Renal pelvis (tissue), 4 donors: ENCODE data around the gene WDR86. TPM values are rescaled to one million over a fixed set of nuclear protein-coding genes. Genes with fewer than 3 reads are reported as not detected.
A peak's percentile ranks its signal among the peaks of the same experiment; 100 is the strongest.

Source experiments
- DNase-seq: peaks from one replicate; pipeline ENCODE4 v3.0.0-alpha.2; 2013
- polyA plus RNA-seq, 3 donors: library from polyadenylated mRNA; unstranded; fragments of 120-200 nt; gene quantifications; one replicate each; pipeline ENCODE4 v1.2.1, GENCODE V29; 2013; ENCODE audit not compliant: insufficient read length in 3 of 3

Gene WDR86
- polyA plus RNA-seq, 3 donors, result 34.9 to 49.6 (median 49.5) TPM

- no peak for DNase-seq
These were observed 19.9 kb upstream of the WDR86 start for GRCh38 chr7:151429560-151430331.

GRCh38 chr7:151429237-151429559 is 19.4 kb upstream of the WDR86 start:
- no peak for DNase-seq

- peak; percentile 93 for DNase-seq
These were observed 18.8 kb upstream of the WDR86 start for GRCh38 chr7:151428378-151429236.

- no peak for DNase-seq
These were observed 18.0 kb upstream of the WDR86 start for GRCh38 chr7:151427705-151428377.

DNA sequence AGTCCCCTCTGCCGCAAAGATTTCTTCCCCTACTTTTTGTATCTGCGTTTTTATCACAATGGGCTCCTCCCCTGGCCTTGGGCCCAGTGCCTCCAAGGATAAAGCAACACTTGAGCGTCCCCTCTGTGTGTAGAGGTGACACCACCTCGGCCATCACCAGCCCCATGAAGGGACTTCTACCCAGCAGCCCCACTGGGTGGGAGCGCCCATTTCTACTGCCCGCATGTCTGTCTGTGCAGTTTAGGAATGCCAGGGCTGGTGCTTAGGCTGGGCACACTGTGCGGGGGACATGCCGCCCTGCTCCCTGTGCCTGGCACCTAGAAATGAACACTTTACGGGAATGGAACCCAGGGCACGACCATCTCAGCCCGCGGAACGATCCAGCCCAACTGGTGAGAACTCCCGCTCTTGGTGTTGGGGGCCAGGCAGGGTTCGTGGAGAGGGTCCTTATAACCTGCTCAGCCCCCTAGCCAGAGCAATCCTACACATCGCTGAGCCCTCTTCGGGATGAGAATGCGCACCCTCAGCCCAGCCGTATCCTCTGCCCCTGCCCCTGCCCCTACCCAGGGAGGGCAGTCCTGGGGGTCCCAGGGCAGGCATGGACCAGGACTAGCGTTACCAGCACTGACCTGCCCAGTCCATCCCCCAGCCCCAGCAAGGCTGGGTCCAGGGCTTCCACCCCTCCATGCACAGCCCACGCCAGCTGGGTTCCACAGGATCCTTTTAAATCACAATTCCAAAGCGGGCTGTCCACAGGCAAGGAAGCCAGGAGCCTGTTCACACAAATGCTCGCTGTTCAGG is 17.3 kb upstream of the WDR86 start:
- DNase-seq, result no peak

GRCh38 chr7:151426441-151426903 is 16.6 kb upstream of the WDR86 start:
- no peak for DNase-seq

DNA sequence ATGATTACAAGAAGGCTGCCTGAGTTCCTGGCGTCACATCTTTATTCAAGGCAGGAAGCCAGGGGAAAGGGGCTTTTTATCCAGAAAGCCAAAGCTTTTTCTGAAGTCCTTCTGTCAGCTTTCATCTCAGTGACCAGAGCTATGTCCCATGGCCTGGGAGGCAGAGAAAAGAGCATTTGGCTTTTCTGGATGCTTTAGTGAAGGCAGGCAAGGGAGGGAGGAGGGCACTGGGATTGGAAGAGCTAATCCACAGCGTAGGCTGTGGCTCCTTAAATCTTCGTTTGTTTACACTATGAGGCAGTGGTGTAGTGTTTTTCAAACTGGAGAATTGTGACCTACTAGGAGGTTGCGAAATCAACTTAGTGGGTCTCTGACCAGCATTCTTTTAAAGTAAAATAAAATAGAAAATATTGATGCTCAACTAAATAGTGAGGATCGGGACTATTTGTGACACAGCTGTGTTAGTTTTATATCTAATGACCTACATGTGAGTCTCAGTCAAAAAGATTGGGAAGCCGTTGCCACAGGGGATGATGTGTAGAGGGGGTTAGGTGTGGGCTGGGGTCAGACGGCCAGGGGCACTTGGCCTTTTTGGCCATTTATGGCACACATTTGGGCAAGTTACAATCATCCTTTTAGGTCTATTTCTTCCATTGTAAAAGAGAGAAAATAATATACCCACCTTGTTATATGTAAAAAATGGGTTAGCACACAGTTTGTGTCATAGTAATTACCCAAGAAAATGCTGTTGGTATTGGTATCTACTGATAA is 16.0 kb upstream of the WDR86 start:
- DNase-seq, result no peak

DNA sequence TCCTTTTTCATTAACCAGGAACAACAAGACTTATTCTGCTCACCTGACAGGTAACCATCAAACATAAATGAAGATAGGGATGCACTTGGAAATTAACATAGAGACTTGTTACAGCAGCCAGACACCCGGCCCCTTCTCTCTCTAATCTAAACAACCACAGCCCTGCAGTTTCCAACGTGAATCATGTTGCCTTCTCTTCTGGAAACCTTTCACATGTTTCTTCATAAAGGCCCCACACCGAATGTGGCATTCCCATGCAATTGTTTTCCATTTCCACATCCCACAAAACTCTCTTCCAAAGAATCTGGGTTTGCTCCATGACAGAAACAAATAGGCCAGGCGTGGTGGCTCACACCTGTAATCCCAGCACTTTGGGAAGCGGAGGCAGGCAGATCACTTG is 15.0 kb upstream of the WDR86 start:
- no peak for DNase-seq

GRCh38 chr7:151423936-151424335 is 14.1 kb upstream of the WDR86 start:
- DNase-seq, result no peak

GRCh38 chr7:151423226-151423625 is 13.4 kb upstream of the WDR86 start:
- no peak for DNase-seq

- DNase-seq, result no peak
These were observed 12.4 kb upstream of the WDR86 start for GRCh38 chr7:151422212-151422611.

DNA sequence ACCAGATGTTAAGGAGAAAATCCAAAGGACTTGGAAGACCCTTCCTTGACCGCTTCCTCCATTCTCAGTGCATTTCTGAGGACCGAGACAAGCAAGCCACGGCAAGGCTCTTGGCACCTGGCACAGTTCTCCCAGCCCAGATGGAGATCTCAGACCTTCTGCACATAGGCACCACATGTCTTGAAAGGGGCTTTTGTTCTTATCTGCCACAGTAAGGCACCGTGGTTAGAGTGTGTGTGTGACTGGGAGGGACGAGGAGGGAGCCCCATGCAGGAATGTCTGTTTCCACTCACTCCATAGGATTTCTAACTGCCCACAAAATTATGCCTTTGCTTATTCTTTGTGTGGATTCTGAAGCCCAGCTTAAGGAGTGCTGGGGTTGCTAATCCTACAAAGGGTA is 10.3 kb upstream of the WDR86 start:
- no peak for DNase-seq

GRCh38 chr7:151416941-151417315 is 7.1 kb upstream of the WDR86 start:
- no peak for DNase-seq

DNA sequence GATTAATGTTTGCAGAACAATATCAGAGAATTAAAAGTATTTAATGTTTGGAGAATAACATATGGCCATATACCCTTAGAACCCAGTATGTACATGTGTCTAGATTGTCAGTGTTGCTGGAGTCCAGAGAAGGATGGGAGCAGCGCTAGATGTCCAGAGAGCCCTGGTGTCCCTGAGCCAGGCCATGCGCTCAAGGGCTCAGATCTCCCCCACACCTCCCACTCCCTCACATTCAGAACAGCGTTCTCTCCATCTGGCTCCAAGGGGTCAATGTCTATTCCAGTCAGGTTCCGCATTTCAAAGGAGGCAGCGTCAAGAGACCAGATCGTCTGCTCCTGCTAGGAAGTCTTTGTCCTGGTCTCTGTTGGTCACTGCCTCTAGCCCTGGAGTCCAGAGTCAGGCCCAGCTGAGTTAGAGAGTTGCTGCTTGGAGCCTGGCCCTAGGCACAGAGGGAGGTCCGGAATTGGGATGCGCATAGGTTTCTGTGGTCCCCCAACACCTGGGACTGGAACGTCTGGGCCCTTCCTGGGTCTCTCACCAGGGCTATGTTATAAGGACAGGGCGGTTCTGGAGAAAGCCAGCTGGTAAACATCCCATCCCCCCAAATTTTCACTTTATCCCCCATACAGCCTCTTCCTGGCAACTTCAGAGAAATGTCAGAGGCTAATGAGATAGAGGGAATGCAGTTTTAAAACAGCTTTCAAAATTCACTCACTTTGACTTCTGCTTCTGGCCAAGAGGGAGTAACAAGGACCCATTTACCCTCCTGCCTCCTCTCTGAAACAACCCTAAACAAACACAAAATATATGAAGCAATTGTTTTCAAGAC is 6.5 kb upstream of the WDR86 start:
- DNase-seq, result no peak

DNA sequence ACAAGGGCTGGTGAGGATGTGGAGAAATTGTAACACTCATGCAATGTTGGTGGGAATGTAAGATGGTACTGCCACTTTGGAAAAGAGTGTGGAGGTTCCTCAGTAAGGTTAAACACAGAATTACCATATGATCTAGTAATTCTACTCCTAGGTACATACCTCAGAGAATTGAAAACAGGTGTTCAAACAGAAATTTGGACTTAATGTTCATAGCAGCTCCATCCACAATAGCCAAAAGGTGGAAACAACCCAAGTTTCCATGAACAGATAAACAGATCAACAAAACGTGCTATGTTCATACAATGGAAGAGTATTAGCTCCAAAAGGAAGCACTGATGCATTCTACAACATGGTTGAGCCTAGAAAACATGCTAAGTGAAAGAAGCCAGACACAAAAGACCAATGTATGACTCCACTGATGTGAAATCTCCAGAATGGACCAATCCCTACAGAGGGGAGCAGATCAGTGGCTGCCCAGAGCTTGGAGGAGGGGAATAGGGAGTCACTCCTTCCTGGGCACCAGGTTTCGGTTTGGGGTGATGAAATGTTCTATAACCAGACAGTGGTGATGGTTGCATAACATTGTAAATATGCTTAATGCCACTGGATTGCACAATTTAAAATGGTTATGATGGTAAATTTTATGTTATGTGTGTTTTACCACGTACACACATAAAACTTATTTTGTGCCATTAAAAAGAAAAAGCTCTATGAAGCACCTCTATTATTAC is 5.7 kb upstream of the WDR86 start:
- no peak for DNase-seq

DNA sequence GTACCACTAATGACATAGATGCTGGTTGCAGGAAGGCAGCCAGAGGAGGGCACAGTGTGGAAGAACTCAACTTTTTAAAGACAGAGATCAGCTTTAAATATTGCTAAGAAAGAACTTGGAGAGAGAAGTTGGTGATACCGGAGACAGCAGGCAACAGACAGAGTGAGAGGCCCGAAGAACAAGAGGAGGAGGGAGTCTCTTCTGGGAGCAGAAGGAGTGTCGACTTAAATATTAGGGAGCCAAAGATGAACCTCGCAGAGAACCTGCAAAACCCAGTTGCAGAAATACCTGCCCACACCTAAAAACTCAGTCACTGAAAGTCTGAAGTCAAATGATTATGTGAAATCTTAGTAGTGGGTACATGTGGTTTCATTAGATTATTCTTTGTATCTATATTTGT is 3.4 kb upstream of the WDR86 start:
- no peak for DNase-seq

GRCh38 chr7:151412318-151412717 is 2.5 kb upstream of the WDR86 start:
- DNase-seq, result no peak

GRCh38 chr7:151411551-151411950 is 1.7 kb upstream of the WDR86 start:
- DNase-seq, result no peak
